Left ventricle myocardium inferior (tissue), 1 donor: ENCODE data around the gene ATP6V1F. TPM values are rescaled to one million over a fixed set of nuclear protein-coding genes. Genes with fewer than 3 reads are reported as not detected.

ENCODE experiments used
- DNase-seq: peaks from one replicate; pipeline ENCODE4 v3.0.0-alpha.2; 2020
- H3K27ac ChIP-seq: fragments of 200-600 bp; replicated peaks from 2 replicates; pipeline ENCODE4 v1.8.0; 2021
- H3K27me3 ChIP-seq: fragments of 200-600 bp; 2 replicates; pipeline ENCODE4 v1.8.0; 2021; ENCODE audit warnings: low read depth
- H3K36me3 ChIP-seq: fragments of 200-600 bp; 2 replicates; pipeline ENCODE4 v1.8.0; 2021
- H3K4me1 ChIP-seq: fragments of 200-600 bp; 2 replicates; pipeline ENCODE4 v1.8.0; 2021
- H3K4me3 ChIP-seq: fragments of 200-600 bp; 2 replicates; pipeline ENCODE4 v1.8.0; 2021; ENCODE audit warnings: mild to moderate bottlenecking, moderate library complexity
- H3K9me3 ChIP-seq: fragments of 200-600 bp; replicated peaks from 2 replicates; pipeline ENCODE4 v1.8.0; 2021
- intact Hi-C: fragments of 100-400 bp; cut with micrococcal nuclease; formaldehyde crosslinking; loops from one replicate; pipeline ENCODE4 v1.11.0; 2022
- total RNA-seq: library from RNA; stranded (reverse); fragmentation: NEBNext Ultra II Directional; extraction: Animal tissue kit (Norgen Biotek cat#: 25700); gene quantifications from one replicate; pipeline ENCODE4 v1.2.1, GENCODE V29; 2021
- TF ChIP-seq, protein P1 (sequence below): fragments of 200-600 bp; IDR thresholded peaks from 2 replicates; pipeline ENCODE4 v1.8.0; 2021; ENCODE audit warnings: antibody characterized with exemption, mild to moderate bottlenecking, borderline replicate concordance
- donor health status: DM: no; HTN: yes; CAD: no; lungs with severe emphysema.

Gene ATP6V1F
- total RNA-seq, 1 donor from 2014 or later = 101 TPM

DNA sequence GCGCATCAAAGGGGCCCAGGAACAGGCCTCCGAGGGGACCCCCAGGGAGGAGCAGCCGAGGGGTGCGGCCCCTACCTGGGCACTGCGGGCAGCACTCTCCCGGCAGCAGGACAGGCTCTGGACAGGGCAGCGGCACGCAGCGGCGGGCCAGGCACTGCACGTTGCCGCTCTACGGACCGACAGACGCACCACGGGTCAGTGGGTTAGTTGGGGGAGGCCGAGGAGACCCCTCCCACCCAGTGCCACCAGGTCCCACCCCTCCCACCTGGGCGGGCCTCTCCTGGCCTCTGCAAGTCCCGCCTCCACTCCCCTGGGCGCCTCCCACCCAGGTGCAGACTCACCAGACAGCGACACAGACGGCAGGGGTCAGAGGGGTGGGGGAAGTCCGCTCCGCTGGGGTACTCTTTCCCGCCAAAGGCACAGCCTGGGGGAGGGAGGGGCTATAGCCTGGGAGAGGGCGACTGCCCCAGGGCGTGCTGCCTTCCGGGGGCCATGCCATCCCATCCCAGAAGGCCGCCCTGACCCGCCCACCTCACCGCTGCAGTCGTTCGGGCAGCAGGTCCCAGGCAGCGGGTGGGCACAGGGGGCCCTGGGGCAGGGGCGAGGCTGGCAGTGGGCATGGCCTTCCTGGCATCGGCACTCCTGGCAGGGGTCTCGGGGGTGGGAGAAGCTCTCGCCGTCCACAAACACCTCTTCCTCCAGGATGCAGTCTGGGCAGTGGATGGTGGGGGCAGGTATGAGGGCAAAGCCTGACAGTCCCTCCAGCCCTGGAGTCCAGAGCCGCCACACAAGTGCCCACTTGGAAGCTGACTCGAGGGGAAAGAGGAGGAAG is 28.7 kb downstream of the ATP6V1F start:
- Histone ChIP-seq H3K27me3 (peaks cover 41% of the 10 kb centered on the region), H3K9me3 (no peaks in the 10 kb centered on the region), H3K27ac (no peak overlapping the region), H3K4me1 (peaks cover 8% of the 10 kb centered on the region), H3K4me3 (peak overlapping the region; percentile 54), H3K36me3 (no peaks in the 10 kb centered on the region)
- intact Hi-C loops = no loop called here
- DNase-seq = no peak
- TF ChIP-seq, protein P1, sequence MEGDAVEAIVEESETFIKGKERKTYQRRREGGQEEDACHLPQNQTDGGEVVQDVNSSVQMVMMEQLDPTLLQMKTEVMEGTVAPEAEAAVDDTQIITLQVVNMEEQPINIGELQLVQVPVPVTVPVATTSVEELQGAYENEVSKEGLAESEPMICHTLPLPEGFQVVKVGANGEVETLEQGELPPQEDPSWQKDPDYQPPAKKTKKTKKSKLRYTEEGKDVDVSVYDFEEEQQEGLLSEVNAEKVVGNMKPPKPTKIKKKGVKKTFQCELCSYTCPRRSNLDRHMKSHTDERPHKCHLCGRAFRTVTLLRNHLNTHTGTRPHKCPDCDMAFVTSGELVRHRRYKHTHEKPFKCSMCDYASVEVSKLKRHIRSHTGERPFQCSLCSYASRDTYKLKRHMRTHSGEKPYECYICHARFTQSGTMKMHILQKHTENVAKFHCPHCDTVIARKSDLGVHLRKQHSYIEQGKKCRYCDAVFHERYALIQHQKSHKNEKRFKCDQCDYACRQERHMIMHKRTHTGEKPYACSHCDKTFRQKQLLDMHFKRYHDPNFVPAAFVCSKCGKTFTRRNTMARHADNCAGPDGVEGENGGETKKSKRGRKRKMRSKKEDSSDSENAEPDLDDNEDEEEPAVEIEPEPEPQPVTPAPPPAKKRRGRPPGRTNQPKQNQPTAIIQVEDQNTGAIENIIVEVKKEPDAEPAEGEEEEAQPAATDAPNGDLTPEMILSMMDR = no peak

DNA sequence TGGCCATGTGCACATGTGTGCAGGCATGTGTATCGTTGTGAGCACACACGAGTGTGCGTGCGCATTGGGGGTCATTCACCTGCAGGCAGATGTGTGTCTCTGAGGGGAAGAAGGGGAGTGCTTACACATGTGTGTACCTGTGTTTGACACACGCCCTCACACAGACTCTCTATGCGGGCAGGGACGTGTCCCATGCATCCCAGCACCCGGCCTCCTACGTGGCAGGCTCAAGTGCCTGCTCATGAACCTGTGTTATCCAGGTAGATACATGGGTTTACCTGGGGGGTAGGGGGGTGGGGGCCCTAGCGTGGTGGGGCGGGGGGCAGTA is 29.2 kb downstream of the ATP6V1F start:
- no peaks in the 10 kb centered on the region for H3K36me3 ChIP-seq
- H3K4me1 ChIP-seq = peaks cover 8% of the 10 kb centered on the region
- intact Hi-C loops = no loop called here
- H3K9me3 ChIP-seq = no peaks in the 10 kb centered on the region
- DNase-seq = no peak
- no peak overlapping the region for H3K27ac ChIP-seq
- TF ChIP-seq, protein P1 = no peak
- H3K4me3 ChIP-seq = no peak overlapping the region
- H3K27me3 ChIP-seq = peaks cover 35% of the 10 kb centered on the region

DNA sequence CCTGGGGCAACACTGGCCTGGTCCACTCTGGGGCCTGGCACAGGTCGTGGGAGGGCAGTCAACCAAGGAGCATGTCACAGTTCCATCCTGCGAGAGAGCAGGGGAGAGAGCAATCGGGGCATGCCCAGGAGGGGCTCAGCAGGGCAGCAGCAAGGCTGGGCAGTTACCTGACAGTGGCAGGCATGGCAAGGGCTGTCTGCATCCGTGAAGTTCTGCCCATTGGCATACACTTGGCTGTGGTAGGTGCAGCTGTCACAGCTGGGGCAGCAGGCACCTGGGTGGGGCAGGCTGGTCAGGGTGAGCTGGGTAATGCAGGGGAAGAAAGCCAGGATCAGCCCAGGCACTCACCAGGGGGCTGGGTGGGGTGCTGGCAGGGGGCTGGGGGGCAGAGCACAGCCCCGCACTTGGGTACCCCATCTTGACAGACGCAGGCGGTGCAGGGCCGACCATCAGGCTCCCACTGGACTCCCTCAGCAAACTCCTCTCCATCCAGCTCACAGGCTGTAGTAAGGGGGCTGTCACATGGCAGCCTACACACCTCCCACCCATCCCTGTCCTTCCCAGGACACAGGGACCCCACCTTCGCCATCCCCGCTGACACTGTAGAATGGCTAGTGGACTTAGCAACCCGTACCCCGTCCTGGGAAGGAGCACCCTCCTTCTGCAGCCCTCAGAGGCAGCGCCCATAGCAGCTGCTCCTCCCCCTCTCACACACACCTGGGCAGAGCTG is 30.0 kb downstream of the ATP6V1F start:
- no peak overlapping the region for H3K27ac ChIP-seq
- peak; percentile 9 for DNase-seq
- no peaks in the 10 kb centered on the region for H3K36me3 ChIP-seq
- no peak overlapping the region for H3K4me3 ChIP-seq
- intact Hi-C loops = no loop called here
- H3K4me1 ChIP-seq = peaks cover 8% of the 10 kb centered on the region
- peaks cover 35% of the 10 kb centered on the region for H3K27me3 ChIP-seq
- H3K9me3 ChIP-seq = no peaks in the 10 kb centered on the region
- TF ChIP-seq, protein P1 = no peak

DNA sequence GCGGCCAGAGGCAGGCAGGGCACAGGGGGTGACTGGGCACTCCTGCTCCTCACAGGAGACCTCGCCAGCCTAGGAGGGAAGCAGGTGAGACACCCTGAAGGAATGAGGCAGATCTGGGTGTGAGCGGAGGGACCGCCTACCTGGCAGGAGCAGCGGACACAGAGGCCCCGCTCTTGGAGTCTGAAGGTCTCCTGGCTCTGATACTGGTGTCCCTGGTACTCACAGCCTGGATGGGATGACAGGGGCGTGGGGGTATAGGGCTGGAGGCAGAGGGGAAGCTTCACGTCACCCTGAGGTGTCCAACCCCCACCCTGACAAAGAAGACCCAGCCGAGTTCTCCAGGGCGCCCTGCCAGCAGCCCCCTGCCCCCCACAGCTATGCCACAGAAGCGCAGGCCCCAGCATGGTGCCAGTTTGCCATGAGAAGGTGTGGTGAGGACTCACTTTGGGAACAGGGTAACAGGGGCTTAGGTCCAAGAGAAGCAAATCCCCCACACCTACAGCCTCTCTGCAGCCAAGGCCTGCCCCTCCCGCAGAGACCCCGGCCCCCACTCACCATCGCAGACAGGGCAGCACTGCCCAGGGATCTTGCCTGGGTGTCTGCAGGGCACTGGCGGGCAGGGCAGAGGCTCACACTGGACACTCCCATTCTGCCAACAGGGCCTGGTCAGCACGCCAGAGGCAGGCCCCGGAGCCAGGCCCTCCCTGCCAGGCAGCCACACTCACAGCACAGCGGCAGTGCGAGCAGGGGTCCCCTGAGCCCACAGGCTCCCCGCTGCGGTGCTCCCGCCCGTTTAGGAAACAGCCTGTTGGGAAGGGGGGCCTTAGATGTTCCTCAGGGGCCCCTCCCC is 30.8 kb downstream of the ATP6V1F start:
- Histone ChIP-seq H3K9me3 (no peaks in the 10 kb centered on the region), H3K27me3 (peaks cover 35% of the 10 kb centered on the region), H3K4me1 (peaks cover 8% of the 10 kb centered on the region), H3K36me3 (no peaks in the 10 kb centered on the region), H3K27ac (no peak overlapping the region), H3K4me3 (no peak overlapping the region)
- intact Hi-C loops = no loop called here
- TF ChIP-seq, protein P1 = no peak
- peak; percentile 7 for DNase-seq

DNA sequence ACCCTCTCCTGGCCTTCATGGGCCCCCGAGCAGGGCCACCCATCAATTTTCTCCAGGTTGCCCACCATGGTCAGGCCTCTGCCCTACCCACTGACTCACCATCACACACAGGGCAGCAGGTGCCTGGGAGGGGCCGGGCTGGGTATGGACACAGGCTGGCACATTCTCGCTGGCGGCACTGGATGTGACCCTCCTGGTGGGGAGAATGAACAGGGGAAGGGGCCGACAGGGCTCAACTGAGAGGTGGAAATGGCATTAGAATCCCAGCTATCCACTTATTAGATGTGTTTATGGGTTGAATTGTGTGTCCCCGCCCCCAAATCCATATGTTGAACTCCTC is 31.4 kb downstream of the ATP6V1F start:
- H3K4me1 ChIP-seq = peaks cover 8% of the 10 kb centered on the region
- no peak overlapping the region for H3K27ac ChIP-seq
- H3K27me3 ChIP-seq = peaks cover 32% of the 10 kb centered on the region
- H3K9me3 ChIP-seq = peaks cover 2% of the 10 kb centered on the region
- no peak overlapping the region for H3K4me3 ChIP-seq
- TF ChIP-seq, protein P1 = no peak
- DNase-seq = peak; percentile 5
- H3K36me3 ChIP-seq = no peaks in the 10 kb centered on the region
- intact Hi-C loops = no loop called here
